Measurements from ENCODE around the gene TICRR.
"Not testable (repeated sequence)": the region's sequence is repeated elsewhere in the genome, so short reads cannot be mapped to it uniquely, and the experiment has no call there.

The TICRR gene, protein sequence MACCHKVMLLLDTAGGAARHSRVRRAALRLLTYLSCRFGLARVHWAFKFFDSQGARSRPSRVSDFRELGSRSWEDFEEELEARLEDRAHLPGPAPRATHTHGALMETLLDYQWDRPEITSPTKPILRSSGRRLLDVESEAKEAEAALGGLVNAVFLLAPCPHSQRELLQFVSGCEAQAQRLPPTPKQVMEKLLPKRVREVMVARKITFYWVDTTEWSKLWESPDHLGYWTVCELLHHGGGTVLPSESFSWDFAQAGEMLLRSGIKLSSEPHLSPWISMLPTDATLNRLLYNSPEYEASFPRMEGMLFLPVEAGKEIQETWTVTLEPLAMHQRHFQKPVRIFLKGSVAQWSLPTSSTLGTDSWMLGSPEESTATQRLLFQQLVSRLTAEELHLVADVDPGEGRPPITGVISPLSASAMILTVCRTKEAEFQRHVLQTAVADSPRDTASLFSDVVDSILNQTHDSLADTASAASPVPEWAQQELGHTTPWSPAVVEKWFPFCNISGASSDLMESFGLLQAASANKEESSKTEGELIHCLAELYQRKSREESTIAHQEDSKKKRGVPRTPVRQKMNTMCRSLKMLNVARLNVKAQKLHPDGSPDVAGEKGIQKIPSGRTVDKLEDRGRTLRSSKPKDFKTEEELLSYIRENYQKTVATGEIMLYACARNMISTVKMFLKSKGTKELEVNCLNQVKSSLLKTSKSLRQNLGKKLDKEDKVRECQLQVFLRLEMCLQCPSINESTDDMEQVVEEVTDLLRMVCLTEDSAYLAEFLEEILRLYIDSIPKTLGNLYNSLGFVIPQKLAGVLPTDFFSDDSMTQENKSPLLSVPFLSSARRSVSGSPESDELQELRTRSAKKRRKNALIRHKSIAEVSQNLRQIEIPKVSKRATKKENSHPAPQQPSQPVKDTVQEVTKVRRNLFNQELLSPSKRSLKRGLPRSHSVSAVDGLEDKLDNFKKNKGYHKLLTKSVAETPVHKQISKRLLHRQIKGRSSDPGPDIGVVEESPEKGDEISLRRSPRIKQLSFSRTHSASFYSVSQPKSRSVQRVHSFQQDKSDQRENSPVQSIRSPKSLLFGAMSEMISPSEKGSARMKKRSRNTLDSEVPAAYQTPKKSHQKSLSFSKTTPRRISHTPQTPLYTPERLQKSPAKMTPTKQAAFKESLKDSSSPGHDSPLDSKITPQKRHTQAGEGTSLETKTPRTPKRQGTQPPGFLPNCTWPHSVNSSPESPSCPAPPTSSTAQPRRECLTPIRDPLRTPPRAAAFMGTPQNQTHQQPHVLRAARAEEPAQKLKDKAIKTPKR (N-terminal part only)

DNA sequence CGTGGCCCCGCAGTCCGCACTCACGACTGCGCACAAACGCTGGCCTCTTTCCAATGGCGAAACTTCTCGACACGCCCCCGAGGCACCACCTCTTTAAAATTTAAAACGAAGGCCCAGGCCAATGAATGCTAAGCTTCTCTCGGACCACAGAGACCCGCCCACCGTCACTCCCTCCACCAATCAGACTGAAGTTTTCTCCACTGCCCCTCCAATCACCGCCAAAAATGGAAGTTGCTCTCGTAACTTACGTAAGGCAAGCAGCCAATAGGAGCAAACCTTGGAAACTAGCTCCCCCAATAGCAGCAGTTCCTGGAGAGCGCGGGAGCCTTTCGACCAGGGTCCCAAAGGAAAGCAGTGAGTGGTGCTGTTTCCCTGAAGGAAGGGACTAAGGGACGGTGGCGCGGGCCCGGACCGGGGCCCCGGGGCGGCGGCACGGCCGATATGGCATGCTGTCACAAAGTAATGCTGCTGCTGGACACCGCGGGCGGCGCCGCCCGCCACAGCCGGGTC, at the start of gene TICRR:
TSS of gene TICRR (plus strand) at position 324 of the 510 bp plus-strand sequence. CDS start at position 442, 118 bp downstream.
- DNase-seq, result peak; percentile 100

DNA sequence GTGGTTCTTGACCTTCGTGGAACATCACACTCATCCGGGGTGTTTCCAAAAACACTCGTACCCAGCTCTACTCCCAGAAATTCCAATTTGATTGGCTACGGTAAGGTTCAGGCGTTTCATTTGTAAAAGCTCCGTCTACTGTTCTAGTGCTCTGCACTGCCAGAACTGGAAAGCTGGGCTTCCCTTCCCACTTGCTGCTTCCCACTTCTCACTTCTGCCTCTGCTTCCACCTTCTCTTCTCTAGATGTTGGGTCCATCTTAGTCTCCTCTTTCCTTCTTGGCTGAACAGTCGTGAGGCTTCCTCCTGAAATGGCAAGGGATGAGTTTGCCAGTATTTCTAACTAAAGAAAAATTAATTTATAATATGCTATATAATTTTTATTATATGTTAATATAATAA, 49.1 kb upstream of the TICRR start:
- no peak for DNase-seq

DNA sequence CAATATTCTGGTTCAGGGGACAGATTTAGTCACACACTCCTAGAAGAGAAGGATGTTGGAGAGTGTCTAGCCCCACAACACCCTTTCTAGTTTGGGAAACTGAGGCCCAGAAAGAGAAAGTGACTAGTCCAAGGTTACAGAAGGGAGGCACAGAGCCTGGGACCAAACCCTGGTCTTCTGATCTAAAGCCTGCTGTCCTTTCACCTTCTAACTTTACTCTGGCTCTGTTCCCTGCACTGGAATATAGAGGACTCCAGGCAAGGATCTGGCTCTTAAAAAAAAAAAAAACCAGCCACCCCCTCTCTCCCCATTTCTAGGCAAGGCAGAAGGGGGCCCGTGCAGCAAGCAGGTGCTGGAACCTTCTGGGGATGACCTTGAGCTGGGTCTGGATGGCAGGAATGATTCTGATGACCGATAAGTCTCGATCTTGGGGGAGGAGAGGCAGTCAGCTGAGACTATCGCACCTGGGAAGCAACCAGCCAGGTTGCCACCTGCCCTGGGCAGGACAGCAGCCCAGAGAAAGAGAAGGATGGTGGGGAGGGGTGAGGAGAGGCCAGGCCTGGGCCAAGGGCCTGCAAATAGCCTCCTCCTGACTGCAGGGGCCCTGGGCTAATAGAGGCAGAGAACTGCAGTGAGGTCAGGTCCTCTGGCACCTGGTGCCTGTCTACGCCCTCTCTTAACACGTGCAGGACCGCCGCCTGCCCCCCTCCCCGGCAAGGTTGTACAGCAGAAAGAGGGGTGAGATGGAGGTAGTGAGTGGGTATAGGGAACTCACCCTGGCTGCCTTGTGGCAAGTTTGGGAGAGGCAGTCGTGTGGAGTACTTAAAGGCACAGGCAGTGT, 48.4 kb upstream of the TICRR start:
- DNase-seq, result no peak

- no peak for DNase-seq
Observed at GRCh38 chr15:89528757-89529352, 46.4 kb upstream of the TICRR start.

GRCh38 chr15:89530976-89531375, 44.3 kb upstream of the TICRR start:
- no peak for DNase-seq

GRCh38 chr15:89531796-89532537, 43.3 kb upstream of the TICRR start:
- DNase-seq, result peak; percentile 39

DNA sequence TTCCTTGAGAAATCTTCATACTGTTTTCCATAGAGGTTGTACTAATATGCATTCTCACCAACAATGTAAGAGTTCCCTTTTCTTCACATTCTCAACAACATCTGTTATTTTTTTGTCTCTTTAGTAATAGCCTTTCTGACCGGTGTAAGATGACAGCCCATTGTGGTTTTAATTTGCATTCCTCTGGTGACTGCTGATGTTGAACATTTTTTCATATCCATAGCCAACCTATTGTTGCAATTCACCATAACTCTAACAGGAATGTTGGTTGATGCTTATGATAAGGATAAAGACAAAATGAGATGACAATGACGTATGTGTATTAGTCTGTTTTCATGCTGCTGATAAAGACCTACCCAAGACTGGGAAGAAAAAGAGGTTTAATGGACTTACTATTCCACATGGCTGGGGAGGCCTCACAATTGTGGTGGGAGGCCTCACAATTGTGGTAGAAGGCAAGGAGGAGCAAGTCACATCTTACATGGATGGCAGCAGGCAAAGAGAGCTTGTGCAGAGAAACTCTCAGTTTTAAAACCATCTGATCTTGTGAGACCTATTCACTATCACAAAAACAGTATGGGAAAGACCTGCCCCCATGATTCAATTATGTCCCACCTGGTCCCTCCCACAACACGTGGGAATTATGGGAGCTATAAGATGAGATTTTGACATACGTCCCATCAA, 41.3 kb upstream of the TICRR start:
- DNase-seq, result no peak

DNA sequence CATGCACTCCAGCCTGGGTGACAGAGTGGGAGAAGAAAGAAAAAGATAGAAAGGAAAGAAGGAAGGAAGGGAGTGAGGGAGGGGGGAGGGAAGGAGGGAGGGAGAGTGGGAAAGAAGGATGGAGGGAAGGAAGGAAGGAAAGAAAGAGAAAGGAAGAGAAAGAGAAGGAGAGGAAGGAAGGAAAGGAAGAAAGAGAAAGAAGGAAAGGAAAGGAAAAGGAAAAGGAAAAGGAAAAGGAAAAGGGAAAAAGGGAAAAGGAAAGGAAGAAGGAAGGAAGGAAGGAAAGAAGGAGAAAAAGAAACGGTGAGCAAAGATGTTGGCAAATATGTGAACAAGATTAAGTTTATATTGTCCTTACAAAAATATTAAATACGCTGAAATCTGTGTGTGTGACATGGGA, 36.2 kb upstream of the TICRR start:
- DNase-seq, result no peak

- no peak for DNase-seq
Observed at GRCh38 chr15:89542369-89542768, 32.9 kb upstream of the TICRR start.

- no peak for DNase-seq
Observed at GRCh38 chr15:89543389-89543788, 31.9 kb upstream of the TICRR start.

DNA sequence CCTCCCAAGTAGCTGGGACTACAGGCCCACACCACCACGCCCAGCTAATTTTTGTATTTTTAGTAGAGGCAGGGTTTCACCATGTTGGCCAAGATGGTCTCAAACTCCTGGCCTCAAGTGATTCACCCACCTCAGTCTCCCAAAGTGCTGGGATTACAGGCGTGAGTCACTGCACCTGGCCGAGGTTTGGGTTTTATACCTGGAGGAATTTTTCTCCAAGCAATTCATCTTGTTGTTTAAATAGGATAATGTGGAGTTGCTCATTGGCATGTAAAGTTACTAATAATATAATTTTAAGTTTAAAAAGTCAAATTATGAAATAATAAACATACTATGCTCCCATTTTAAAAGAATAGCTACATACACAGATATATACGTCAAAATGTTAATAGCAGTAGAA, 26.1 kb upstream of the TICRR start:
- DNase-seq, result not testable (repeated sequence)

DNA sequence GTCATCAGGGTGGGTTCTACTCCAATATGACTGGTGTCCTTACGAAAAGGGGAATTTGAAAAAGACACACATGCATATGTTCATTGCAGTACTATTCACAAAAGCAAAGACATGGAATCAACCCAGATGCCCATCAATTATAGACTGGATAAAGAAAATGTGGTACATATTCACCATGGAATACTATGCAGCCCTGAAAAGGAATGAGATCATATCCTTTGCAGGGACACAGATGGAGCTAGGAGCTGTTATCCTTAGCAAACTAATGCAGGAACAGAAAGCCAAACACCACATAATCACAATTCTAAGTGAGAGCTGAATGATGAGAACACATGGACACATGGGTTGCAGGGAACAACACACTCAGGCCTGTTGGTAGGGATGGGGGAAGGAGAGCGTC, 24.8 kb upstream of the TICRR start:
- DNase-seq, result no peak

DNA sequence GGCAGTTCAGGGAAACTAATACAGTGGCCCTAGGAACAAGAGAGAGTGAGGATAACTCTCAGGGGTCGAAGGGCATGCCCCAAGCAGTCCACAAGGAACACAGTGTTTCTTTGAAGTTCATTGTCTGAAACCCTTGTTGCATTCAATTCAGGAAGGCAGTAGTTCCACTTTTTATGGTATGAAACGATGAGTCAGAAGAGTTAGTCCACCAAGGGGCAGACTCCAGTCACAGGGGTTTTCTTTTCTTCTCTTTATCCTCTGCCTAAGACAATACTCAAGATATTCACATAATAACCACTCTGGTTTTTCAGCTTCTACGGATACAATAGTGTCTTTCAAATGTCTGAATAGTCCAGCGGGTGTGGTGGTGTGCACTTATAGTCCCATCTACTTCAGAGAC, 23.7 kb upstream of the TICRR start:
- no peak for DNase-seq

DNA sequence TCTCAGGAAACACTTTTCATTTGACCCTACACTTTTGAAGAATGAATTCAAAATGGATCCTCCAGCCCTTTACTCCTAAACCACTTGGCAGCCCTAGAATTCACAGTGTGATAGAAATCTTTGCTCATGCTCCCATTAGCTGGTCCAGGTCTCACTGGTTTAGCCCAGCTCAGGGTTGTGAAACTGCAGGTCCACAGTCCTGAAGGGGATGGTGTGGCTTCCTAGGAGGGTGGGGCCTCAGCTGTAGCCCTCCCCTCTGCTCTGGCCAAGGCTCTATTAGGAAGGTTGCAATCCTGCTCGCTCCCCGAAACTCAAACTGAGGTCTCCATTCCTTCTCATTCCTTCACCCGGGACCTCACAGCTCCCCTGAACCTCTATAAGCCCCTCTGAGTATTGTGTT, 21.6 kb upstream of the TICRR start:
- DNase-seq, result no peak

GRCh38 chr15:89554247-89554646, 21.0 kb upstream of the TICRR start:
- DNase-seq, result no peak

DNA sequence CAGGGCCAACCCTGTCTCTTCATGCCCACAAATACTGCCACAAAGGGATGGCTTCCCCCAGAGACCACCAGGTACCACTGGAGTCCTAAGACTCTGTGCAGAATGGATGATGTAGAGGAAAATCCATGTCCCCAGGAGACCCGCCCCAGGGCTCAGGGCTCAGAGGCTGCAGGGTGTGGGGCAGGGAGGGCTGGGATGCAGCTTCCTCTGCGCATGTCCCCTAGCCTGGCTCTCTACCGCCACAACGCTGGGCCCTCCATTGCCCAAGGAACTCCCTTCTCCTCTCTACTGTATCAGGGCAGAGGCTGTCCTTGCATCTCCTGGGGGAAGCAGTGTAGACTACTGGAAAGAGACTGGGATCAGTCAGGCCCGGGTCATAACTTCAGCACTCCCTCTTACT, 19.5 kb upstream of the TICRR start:
- DNase-seq, result no peak

- DNase-seq, result peak; percentile 92
Observed at GRCh38 chr15:89556413-89557262, 18.6 kb upstream of the TICRR start.

DNA sequence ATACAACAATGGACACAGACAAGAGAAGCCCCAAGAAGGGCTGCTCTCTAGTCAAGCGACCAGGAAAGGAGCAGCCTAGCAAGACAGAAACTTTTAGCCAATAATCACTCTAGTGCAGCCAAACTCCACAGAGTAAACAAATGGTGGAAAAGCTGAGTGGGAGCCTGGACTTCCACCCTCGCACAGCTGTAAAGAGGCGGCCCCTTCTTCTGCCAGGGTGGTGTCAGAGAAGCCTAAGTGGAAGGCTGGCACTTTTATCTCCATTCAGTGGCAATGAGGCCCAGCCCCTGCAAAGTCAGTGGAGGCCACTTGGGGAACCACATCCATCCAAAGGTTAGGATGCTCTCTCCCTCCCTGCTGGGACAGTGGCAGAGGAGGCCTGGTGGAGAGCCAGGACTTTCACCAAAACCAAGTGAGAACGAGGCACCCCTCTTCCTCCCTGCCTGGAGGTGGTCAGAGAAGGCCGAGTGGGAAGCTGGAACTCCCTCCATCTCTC, 15.5 kb upstream of the TICRR start:
- DNase-seq, result no peak

- no peak for DNase-seq
Observed at GRCh38 chr15:89566181-89566580, 9.1 kb upstream of the TICRR start.
